Activated gamma-delta T cell treated with Interleukin-2 at 50 U/mL for 16 hours (primary cell): ENCODE results near the gene CCDC181.
"Not testable (repeated sequence)": the region's sequence is repeated elsewhere in the genome, so short reads cannot be mapped to it uniquely, and the experiment has no call there.

Experiments
- DNase-seq: peaks from one replicate; pipeline ENCODE4 v3.0.0-alpha.2; 2020

The CCDC181 gene

DNA sequence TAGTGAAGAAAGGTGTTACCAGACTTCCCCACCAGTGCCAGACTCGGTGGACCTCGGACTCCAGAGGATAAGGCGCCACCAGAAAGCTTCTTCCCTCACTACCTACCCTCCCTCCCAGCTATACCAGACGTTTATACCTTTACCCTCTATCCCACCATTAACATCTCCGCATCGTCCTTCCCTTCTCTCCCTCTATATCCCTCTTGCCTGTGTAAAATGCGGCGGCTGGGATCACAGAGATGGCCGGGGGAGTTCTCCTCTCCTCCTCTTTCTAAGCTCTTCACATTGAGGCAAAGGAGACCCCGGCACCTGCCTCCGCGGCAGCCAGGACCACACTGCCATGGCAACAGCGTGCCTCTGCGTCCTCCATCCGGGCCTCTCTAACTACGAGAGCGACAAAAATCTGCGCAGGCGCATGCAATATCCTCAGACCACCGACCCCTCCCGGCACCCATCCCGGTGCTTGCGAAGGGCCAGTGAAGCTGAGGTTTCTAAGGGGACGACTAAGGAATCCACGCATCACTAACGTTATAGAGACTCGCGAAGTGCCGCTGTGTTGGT lies at the start of gene CCDC181:
TSS of gene CCDC181 (minus strand) at position 394 of the 561 bp plus-strand sequence. CDS start 2,547 bp downstream, outside the sequence.
- peak; percentile 56 for DNase-seq

DNA sequence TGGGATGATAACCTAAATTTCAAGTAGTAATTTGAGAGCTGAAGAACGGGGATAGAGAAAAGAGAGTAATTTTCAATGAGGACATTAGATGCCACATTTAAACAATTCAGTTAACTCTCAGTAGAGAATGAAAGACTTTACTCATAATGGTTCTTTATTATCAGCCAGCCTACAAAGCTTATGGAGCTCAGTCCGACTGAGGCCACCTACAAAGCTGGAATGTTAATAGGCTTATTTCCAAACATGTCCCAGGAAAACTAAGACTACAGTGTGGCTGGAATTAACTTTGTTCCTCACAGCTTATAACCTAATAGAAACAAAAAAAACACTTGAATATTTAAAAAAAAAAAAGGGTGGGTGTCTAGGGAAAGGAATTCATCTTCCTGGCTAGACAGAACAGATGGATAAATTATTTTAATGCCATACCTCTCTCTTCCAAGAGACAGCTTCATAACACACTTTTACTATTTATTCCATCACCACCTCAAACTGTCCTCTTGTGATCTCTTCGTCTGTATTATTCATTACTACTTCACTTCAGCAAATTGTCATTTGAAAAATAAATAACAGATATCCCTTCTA lies 48.6 kb upstream of the CCDC181 start:
- no peak for DNase-seq

DNA sequence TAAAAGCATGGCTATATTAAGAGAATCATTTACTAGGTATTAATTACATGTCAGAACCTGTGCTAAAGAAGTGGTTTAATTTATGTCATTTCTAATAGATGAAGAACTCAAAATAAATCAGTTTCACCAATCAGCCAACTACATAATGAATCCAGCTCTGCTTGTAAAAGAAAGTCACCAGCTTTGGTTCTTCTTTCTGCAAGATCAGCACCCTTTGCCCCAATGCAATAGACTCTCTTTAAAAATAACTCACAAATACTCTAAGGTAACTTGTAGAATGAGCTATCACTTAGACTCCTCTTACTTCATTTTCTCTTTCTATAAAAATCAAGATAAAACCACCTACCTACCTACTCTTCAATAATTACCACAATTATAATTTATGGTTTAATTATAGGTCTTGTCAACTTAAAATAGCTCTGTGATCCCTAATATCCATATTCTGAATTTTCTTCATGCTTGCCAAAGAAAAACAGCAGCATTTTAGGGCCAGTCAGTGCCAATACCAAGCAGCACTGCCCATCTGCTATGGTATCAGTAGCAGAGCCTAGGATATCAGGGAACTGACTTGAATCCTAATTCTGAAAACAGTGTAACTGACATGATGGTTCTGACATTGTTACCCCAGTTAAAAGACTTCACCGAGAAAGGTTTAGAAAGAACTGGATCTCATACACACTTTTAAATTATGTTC lies 47.2 kb upstream of the CCDC181 start:
- DNase-seq: no peak

DNA sequence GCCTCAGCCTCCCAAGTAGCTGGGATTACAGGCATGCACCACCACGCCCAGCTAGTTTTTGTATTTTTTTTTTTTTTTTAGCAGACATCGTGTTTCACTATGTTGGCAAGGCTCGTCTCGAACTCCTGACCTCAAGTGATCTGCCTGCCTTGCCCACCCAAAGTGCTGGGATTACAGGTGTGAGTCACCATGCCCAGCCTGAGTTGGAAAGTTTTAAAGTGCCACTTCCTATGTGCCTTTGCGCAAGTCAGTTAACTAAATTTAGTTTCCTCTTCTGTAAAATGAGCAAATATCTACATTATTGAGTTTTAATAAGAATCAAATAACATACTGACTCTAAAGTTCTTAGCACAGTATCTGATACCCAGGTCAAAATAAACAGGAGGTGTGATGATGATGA lies 46.1 kb upstream of the CCDC181 start:
- DNase-seq: no peak

DNA sequence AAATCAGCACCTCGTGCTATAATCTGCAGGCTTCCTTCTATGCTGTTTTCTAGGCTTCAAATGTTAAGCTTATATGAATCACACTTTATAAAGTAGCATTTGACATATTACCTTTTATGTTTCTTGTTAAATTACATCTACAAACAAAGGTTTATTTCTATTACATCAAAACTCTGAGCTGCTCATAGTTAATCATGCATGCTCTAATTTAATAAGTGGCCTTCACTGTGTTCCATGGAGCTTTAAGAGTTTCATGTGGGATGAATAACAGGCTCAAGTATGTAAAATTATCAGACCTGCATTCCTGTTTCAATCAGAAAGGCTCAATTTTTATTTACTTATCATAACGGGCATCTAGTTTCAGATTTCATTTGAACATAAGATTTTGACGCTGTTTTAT lies 45.5 kb upstream of the CCDC181 start:
- DNase-seq: no peak

DNA sequence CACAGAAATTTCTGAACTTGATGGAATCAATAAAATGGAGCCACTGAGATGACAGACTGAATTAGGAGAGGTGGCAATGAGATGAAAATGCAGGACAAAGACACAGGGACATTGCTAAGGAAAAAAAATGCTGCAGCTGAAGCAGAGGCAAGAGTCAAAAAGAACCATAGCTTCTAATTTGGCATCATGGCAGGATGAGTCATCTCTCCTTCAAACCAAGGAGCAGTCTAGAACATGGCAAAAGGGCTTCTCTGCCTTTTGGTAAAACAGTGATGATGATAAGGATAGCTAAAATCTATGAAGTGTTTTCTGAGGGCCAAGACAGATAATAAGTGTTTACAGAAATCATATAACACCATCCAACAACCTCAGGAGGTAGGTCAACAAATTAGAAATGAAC lies 41.7 kb upstream of the CCDC181 start:
- DNase-seq: no peak

DNA sequence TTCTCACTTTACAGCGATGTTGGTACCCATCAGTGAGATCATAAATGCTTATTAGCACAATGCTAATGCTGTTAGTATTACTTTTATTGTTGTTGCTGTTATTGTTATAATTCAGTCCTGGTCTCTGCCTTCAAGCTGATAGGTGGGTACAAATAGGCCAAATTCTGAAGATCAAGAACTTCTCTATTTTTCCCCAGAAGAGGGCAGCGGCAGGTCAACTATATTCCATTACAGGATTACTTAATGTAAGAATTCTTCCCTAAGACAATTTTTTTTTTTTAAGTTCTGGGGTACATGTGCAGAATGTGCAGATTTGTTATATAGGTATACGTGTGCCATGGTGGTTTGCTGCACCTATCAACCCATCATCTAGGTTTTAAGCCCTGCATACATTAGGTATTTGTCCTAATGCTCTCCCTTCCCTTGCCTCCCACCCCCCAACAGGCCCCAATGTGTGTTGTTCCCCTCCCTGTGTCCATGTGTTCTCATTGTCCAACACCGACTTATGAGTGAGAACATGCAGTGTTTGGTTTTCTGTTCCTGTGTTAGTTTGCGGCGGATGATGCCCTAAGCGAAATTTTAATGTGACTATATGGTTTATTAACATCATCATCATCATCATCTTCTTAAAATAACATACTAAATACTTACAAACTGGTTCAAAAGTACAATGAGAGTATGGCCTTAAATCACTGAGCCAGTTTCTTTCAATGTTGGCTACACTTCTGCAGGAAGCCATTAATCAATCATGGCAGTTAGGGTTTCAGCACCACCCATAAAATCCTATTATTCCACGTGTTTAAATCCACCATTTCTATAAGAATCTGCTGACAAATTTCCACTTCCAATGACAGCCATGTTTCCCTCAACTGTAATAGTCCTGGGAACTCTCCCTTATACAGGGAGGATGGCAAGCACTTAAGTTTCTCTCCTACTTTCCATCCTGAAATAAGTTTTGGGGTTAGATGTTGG lies 39.3 kb upstream of the CCDC181 start:
- DNase-seq: no peak

DNA sequence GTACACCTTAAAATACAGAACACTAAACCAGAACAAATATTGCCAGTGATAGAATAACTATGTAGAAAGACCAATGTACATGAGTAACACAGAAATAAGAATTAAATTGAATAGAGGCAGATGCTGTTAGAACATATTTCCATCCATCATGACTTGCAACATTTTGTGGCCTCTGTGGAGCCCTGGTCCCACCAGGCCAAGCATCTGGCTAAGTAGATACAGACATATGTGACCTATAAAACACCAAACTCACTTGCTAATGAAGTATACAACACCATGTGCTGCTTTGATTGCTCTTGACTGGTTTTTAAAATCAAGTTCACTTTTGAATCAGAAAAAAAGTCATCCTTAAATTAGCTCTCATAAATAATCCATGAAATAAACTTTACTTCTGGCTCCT lies 38.0 kb upstream of the CCDC181 start:
- DNase-seq: no peak

DNA sequence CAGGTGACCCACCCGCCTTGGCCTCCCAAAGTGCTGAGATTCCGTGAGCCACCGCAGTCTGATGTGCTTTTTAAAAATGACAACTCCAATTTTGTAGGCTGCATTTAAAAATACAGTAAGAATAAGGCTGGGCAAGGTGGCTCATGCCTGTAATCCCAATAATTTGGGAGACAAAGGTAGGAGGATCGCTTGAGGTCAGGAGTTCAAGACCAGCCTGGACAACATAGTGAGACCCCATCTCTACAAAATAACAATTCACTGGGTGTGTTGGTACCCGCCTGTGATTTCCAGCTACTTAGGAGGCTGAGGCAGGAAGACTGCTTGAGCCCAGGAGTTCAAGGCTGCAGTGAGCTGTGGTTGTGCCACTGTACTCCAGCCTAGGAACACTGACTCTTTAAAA lies 35.1 kb upstream of the CCDC181 start:
- DNase-seq: no peak

DNA sequence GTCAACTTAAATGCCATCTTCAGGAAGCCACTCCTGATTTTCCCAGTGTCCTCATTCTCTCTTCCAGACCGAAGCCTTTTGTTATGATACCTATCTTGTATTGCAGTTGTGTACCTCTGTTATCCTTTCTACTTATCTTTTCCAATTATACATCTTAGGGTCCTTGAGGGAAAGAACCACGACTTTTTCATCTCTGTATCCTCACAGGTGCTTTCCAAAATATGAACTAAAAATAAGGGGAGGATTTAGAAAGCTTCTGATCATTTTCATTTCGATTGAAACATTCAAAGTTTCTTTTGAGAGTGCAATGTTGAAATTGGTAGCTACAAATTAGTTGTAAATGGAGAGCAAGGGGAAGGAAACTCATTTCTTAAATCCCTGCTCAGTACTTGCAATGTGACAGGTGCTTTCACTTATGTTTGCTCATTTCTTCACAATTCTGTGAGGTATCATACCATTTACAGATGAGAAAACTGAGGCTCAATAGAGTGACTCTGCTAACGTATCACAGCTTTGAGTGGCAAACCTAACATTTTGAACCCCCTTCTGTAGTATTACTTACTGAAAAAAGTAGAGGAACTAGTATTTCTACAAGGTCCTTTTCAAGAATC lies 34.2 kb upstream of the CCDC181 start:
- no peak for DNase-seq

DNA sequence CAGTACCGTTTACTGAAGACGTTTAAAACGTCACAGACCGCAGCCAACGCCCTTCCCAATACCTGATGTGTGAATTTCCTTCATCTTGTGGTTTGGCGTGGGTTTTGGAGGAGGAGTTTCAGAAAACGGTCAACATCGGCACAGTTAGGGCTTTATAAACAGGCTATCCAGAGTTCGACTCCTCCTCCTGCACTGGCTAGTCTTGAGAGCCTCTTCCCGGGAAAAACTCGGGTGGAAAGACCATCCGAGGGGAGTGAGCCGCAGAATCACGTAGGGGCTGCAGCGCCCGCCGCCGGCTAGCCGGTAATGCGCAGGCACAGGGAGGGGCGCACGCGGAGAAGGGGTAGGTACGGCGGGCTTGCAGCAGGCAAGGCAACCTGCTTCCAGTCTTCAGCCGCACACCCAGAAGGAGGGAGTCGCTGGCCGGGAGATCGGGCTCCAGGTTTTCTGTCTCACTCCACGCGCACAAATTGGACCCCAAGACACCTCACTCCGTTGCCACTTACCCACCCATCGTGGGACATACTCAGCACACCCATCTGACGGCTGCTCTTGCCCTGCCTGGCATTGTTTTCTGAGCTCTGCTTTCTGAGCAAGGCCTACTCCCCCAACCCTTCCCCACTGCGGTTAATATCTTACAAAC lies 33.0 kb upstream of the CCDC181 start:
- DNase-seq: no peak

DNA sequence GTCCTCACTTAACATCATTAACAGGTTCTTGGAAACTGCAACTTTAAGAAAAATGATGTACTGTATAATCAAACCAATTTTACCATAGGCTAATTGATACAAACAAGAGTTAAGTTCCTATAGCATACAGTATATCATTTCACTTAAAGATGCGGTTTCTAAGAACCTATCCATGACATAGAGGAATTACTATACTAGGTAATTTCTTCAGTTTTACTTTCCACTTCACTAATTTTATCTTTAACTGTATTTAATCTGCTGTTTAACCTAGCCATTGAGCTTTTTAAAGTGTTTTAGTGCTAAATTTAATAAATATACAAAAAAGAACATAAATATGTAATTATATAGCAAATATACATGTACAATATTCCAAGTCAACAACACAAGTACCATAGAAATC lies 30.2 kb upstream of the CCDC181 start:
- DNase-seq: no peak

DNA sequence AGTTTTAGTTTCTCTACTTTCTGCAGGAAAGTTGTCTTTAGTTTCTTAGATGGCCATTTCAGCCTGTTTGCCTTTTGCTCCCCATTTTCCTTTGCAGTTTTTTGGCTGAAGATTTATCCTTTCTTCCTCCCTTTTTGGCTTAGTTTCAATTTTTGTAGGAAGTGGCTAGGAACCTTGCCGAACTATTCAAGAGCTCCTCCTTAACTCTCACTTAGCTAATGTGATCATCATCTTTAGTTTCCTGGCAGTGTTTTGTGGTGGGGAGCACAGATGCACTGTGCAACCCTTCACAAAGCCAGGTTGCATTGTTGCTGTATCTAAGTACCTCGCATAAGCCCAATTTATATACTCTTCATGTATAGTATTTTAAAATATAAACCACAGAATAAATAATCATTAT lies 28.8 kb upstream of the CCDC181 start:
- no peak for DNase-seq

DNA sequence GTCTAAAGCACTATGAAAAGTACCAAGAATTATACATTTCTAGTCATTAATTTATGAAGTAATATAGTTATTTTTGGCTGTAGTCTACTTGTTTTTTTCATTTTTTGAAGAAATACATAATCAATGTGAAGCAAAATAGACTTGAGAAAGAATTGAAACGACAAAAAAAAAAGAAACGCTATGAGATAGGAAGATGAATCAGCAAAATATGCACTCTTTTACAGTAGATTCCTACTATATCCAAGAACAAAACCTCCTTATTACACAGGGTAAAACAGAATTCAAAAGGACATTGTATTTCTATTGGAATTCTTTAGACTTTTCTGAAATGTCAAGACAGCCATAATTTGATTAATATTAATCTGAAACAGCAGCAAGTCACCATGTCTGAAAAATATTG lies 25.6 kb upstream of the CCDC181 start:
- no peak for DNase-seq

DNA sequence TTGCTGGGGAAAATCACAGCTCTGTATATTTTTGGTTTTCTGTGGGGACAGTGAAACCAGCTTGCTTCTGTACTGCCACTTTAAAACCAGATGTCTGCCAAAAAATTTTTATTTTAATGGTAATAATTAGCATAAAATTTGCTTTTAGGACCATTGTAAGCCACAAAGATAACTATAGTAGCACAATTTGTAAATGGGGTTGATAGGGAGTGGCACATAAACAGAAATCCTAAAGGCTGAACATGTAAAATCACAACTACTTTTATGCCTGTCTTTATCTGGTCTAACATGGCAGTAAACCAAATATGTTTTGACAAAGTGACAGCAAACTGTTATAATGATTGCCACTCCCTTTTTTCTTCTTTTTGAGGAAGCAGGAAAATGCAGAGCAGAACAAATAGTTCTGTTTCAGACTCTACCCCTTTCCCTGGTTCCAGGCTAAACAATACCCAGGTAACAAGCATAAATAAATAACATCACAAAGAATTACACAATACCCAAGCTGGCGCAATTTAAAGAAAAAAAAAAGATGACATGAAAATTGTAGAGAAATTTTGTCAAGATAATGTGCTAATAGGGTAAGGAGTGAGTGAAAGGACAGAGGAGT lies 24.0 kb upstream of the CCDC181 start:
- DNase-seq: no peak

DNA sequence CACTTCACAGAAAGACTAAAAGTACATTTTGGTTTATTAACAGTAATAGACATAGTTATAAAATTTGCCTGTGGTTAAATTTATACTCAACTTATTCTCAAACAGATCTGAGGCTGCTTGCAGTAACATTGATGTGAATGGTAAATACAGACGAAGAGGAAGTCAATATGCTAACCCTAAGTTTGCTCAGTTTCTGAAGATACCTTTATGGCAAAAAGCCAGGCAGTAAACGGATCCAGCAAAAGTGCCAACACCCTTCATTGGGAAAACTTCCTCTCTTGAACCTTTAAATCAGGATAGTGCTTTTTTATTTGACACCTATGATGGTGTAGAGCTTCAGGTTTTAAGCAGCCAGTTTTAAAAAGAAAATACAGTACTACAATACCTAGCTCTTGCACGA lies 16.6 kb upstream of the CCDC181 start:
- no peak for DNase-seq

DNA sequence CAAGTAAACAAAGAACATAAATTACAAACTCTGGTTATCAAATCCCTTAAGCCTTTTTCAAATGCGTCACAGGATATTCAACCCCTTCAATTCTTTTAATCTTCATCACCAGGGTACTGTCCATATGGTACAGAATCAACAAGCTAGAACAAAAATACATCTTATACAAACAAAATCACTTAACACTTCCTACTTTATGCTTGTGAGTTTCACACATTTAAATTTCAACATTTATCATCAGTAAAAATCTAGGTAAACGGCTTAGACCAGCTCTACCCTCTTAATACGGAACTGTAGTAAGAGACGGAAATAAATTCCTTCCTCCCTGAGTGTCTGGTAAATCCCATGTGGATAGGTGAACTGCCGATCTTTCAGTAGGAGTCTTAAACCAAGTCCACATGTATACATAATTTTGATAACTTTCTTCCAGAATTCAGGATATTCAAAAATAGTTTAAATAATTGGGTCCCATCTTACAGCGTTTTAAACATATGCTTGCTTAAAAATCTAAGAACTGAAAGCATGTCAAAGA lies 1.0 kb downstream of the CCDC181 start:
- no peak for DNase-seq

DNA sequence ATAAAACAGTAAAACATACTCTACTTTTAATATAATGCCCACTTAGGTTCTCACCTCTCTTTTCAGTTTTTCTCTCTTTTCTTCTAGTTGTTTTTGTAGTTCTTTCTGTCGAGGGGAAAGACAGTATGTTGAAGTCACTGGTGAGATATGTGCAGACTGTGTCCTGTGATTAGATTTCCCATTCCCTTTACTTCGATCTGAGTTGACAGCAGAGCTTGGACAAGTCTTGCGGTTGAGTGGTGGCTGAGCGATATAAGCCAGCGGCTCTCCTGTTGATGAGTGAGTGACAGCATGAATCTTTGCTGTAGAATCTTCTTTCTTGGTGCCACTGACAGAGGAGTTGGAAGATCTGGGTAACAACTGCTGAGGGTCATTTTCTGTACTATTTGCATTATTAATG lies 6.0 kb downstream of the CCDC181 start:
- no peak for DNase-seq

DNA sequence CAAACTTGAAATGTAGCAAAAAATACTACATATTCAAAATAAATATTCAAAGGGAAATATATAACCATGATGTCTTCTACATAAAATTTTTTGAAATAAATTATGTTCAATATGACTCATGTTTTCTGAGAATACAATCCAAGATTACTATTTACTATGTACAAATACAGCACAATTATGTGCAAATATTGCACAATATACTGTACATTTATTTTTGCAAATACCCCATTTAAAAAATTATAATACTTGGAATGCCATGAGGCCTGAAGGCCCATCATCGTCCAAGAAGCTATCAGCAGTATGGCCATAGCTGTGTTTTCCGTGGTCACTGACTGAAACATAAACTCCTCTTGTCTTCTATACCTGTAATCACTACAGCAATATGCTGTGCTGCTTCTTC lies 12.3 kb downstream of the CCDC181 start:
- no peak for DNase-seq

DNA sequence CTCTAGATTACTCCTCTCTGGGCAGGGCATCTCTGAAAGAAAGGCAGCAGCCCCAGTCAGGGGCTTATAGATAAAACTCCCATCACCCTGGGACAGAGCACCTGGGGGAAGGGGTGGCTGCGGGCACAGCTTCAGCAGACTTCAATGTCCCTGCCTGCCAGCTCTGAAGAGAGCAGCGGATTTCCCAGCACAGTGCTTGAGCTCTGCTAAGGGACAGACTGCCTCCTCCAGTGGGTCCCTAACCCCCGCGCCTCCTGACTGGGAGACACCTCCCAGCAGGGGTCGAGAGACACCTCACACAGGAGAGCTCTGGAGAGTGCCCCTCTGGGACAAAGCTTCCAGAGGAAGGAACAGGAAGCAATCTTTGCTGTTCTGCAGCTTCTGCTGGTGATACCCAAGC lies 18.9 kb downstream of the CCDC181 start:
- DNase-seq: not testable (repeated sequence)

DNA sequence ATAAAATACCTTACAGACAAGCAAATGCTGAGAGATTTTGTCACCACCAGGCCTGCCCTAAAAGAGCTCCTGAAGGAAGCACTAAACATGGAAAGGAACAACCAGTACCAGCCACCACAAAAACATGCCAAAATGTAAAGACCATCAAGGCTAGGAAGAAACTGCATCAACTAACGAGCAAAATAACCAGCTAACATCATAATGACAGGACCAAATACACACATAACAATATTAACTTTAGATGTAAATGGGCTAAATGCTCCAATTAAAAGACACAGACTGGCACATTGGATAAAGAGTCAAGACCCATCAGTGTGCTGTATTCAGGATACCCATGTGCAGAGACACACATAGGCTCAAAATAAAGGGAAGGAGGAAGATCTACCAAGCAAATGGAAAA lies 24.7 kb downstream of the CCDC181 start:
- DNase-seq: not testable (repeated sequence)

DNA sequence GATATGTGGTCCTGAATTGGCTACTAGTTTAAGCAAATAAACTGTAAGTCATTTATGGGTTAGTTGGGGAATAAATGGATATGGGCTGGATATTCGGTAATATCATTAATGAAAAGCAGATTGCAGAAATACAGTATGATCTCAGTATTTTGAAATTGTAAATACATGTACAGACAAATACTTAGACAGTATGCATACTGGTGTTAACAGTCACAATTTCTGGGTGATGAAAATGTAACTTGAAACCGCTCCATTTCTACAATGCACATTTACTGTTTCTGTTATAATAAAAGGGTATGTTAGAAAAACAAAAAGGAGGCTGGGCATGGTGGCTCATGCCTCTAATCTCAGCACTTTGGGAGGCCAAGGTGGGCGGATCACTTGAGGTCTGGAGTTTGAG lies 31.3 kb downstream of the CCDC181 start:
- no peak for DNase-seq
